Measurements from ENCODE around the gene FOSB. TPM values are rescaled to one million over a fixed set of nuclear protein-coding genes. Genes with fewer than 3 reads are reported as not detected.
A peak's percentile ranks its signal among the peaks of the same experiment; 100 is the strongest.

Gene FOSB
- total and polyA plus RNA-seq, 9 of the 15 experiments (the other 6 are each of a cell fraction or from before 2014, with no cell fraction given) = 0.11 to 2.7 (median 0.73) TPM

GRCh38 chr19:45523642-45524256, 56.0 kb downstream of the FOSB start (continued):
- TF ChIP-seq DACH1 (IDR thresholded peaks at IDR 0.05; ENCODE audit: partially characterized antibody) (no peak), HDAC6 (IDR thresholded peaks at IDR 0.05; ENCODE audit: low read depth, low read length) (no peak), SMARCA5 (IDR thresholded peaks at IDR 0.05) (no peak), SP2 (IDR thresholded peaks at IDR 0.05; ENCODE audit: extremely low read depth, low read depth, low read length, poor library complexity, severe bottlenecking) (no peak), MYBL2 (IDR thresholded peaks at IDR 0.05; ENCODE audit: low read depth) (no peak), MYBL2 (CRISPR knock-in tag; IDR thresholded peaks at IDR 0.05; ENCODE audit: borderline replicate concordance) (no peak), ESRRA (IDR thresholded peaks at IDR 0.05; ENCODE audit: borderline replicate concordance, low read depth) (no peak), TRIM25 (IDR thresholded peaks at IDR 0.05; ENCODE audit: borderline replicate concordance) (no peak), RBBP5 (IDR thresholded peaks at IDR 0.05; ENCODE audit: borderline replicate concordance, insufficient read depth, low read length, poor library complexity, severe bottlenecking) (no peak), ASH1L (IDR thresholded peaks at IDR 0.05; ENCODE audit: borderline replicate concordance, low read depth, partially characterized antibody) (no peak), ZBTB12 (CRISPR knock-in tag; IDR thresholded peaks at IDR 0.05) (no peak), SAP30 (IDR thresholded peaks at IDR 0.05; ENCODE audit: borderline replicate concordance, insufficient read depth, low read depth, low read length, poor library complexity, severe bottlenecking) (no peak), ZNF717 (CRISPR knock-in tag; IDR thresholded peaks at IDR 0.05) (no peak), CHD1 (IDR thresholded peaks at IDR 0.05; ENCODE audit: low read length) (no peak), PURB (CRISPR knock-in tag; IDR thresholded peaks at IDR 0.05; ENCODE audit: low read depth) (no peak), ATF1 (CRISPR knock-in tag; IDR thresholded peaks at IDR 0.05) (no peak), ATF1 (tag; IDR thresholded peaks at IDR 0.05) (no peak), CHCHD3 (CRISPR knock-in tag; IDR thresholded peaks at IDR 0.05) (no peak), BMI1 (IDR thresholded peaks at IDR 0.05; ENCODE audit: low read length) (no peak), YY1 (IDR thresholded peaks at IDR 0.05; ENCODE audit: borderline replicate concordance in 1 of 3, control insufficient read depth in 1 of 3, extremely low read depth in 1 of 3, insufficient read depth in 3 of 3, insufficient read length in 1 of 3, insufficient replicate concordance in 2 of 3, low read depth in 1 of 3, low read length in 2 of 3) (peak in 1 of 3 experiments; percentile 20), ZNF668 (CRISPR knock-in tag; IDR thresholded peaks at IDR 0.05) (no peak), ZNF696 (CRISPR knock-in tag; conservative IDR thresholded peaks at IDR 0.05) (no peak)
- TF ChIP-seq, protein P1, sequence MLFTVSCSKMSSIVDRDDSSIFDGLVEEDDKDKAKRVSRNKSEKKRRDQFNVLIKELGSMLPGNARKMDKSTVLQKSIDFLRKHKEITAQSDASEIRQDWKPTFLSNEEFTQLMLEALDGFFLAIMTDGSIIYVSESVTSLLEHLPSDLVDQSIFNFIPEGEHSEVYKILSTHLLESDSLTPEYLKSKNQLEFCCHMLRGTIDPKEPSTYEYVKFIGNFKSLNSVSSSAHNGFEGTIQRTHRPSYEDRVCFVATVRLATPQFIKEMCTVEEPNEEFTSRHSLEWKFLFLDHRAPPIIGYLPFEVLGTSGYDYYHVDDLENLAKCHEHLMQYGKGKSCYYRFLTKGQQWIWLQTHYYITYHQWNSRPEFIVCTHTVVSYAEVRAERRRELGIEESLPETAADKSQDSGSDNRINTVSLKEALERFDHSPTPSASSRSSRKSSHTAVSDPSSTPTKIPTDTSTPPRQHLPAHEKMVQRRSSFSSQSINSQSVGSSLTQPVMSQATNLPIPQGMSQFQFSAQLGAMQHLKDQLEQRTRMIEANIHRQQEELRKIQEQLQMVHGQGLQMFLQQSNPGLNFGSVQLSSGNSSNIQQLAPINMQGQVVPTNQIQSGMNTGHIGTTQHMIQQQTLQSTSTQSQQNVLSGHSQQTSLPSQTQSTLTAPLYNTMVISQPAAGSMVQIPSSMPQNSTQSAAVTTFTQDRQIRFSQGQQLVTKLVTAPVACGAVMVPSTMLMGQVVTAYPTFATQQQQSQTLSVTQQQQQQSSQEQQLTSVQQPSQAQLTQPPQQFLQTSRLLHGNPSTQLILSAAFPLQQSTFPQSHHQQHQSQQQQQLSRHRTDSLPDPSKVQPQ (CRISPR knock-in tag; IDR thresholded peaks at IDR 0.05; ENCODE audit: borderline replicate concordance) = no peak
